HG03521 (cell line): ENCODE results near the gene GPR4.

ENCODE experiments used
- ATAC-seq: cut with Tn5 transposase; IDR thresholded peaks from one replicate; pipeline ENCODE4 v1.9.1; 2021; ENCODE audit warnings: mild to moderate bottlenecking, moderate library complexity; ENCODE audit not compliant: unreplicated experiment

GPR4 gene

DNA sequence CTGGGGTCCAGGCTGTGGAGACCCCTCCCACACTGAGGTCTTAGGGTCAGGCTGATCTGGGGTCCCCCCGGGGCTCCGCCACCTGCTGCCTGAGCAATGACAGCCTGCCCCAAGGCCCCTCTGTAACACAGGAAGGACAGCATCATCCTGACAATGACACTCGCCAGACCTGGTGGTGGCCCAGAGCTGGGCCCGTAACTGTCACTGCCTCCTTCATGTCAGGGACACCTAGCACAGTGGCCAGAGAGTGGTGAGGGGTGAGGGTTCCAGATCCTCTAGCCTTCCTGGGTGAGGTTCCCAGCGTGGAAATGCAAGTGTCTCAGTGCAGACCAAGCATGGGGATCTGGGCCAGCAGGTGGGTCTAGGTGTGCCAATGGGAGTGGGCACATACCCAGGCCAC is 45.2 kb downstream of the GPR4 start:
- ATAC-seq: no peak

DNA sequence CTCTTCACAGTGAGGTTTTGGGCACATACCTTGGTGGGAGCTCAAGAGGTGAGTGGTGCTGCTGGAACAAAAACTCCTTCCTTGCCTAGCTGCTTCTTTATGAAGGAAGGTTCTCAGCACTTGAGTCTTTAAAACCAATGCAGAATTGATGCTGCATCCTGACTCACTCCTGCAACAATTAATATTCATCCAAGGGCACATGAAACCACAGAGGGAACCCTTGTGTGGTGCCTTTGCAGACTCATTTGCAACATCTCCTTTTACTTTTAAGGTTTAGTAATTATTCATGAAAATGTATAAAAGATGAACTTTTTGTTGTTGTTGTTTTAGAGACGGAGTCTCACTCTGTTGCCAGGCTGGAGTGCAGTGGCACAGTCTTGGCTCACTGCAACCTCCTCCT is 47.5 kb downstream of the GPR4 start:
- ATAC-seq: no peak

DNA sequence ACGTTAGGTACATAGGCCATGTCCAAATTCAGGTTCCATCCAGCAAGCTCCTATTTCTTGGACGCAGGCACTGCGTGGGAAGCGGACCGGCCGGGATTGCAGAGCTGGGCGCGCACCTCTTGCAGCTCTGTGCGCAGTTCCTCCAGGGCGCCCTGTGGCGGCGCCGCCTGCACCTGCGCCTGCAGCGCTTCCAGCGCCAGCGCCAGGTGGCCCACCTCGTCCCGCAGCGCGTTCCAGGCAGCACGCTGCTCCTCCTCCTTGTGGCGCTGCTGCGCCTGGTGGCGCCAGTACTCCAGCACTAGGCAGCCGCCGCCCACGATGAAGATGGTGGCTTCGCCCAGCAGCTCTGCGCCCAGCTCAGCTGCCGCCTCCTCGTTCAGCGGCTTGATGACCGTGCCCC is 48.5 kb downstream of the GPR4 start:
- no peak for ATAC-seq

DNA sequence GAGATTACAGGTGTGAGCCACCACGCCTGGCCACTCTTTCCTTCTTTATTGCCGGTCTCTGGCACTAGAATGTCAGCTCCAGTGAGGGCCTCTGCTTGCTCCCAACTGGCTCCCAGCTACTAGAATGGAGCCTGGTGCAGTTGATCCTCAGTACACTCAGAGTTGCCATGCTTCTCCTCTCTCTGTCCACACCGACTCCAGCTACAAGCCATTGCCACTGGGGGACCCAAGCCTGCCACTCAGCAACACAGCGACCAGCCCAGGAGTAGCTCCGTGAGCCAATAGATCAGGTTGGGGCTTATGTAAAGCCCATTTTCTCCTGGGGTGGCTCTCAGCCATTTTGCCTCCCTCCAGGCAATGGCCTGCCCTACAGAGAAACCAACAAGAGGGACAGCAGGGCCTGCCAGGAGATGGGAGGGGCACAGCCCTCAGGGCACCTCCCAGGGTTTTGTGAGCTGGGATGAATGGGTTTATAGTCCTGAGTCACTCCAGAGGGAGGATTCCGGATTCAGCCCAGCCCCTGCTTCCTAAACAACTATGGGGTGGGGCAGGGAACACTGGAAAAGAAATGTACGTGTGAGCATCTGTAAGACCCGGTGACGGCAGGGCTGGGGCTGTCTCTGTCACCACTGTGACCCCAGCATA is 53.9 kb downstream of the GPR4 start:
- no peak for ATAC-seq

DNA sequence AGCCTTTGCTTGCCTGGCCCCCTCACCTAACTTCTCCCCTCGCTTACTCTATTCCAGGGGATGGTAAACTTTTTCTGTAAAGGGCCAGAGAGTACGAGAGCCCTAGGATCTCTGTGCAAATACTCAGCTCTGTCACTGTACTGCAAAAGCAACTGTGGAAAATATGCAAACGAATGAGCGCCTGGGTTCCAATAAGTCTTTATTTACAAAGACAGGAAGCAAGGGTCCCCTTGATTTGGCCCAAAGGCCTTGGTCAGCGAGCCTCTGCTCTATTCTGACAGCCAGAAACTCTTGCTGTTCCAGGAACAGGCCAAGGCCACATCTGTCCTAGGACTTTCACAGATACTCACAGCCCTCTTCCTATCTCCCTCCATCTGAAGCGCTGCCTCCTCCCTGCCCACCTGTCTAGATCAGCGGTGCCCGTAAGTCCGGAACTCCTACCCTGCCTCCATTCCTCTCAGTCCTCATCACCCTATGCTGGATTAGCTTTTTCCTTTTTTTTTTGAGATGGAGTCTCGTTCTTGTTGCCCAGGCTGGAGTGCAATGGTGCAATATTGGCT is 54.7 kb downstream of the GPR4 start:
- no peak for ATAC-seq

DNA sequence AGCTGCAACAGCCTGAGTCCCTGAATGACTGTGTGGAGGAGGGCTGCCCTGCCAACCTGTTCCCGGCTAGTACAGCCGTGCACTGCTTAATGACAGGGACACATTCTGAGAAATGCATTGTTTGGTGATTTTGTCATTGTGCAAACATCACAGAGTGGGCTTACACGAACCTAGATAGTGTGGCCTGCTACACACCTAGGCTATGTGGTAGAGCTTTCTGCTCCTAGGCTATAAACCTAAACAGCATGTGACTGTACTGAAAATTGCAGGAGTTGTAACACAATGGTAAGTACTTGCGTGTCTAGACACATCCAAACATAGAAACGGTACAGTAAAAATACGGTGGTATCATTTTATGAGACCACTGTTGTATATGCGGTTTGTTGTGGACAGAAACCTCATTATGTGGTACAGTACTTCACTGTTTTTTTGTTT is 59.8 kb downstream of the GPR4 start:
- ATAC-seq: no peak
